Loucy (cell line): ENCODE measurements around the gene LMF1.

Experiments used
- H2AFZ ChIP-seq: fragments of 200-600 bp; sonication (generic); 2 replicates; pipeline ENCODE4 v1.6.0; 2016; ENCODE audit warnings: antibody characterized with exemption, mild to moderate bottlenecking, low read length, moderate library complexity
- H3F3A ChIP-seq: fragments of 200-600 bp; 2 replicates; pipeline ENCODE4 v1.6.0; 2016; ENCODE audit warnings: antibody characterized with exemption, low read depth, mild to moderate bottlenecking
- H3K27me3 ChIP-seq: fragments of 200-600 bp; sonication (generic); 2 replicates; pipeline ENCODE4 v1.6.1; 2014; ENCODE audit warnings: low read length, mild to moderate bottlenecking; ENCODE audit not compliant: insufficient read depth, poor library complexity, severe bottlenecking
- H3K36me3 ChIP-seq: fragments of 200-600 bp; sonication (generic); 2 replicates; pipeline ENCODE4 v1.6.1; 2016; ENCODE audit warnings: low read length; ENCODE audit not compliant: insufficient read depth
- H3K4me1 ChIP-seq: fragments of 200-600 bp; sonication (generic); 2 replicates; pipeline ENCODE4 v1.5.1; 2014; ENCODE audit warnings: low read length, mild to moderate bottlenecking; ENCODE audit not compliant: insufficient read depth, poor library complexity, severe bottlenecking
- H3K4me2 ChIP-seq: fragments of 200-600 bp; sonication (generic); 2 replicates; pipeline ENCODE4 v1.6.0; 2014; ENCODE audit warnings: antibody characterized with exemption, low read length, low read depth, mild to moderate bottlenecking; ENCODE audit not compliant: poor library complexity, severe bottlenecking
- H3K4me3 ChIP-seq: fragments of 200-600 bp; sonication (generic); 2 replicates; pipeline ENCODE4 v1.5.1; 2014; ENCODE audit warnings: low read length, mild to moderate bottlenecking, mixed read lengths; ENCODE audit not compliant: poor library complexity, severe bottlenecking
- H3K79me2 ChIP-seq: fragments of 200-600 bp; sonication (generic); 2 replicates; pipeline ENCODE4 v1.6.1; 2014; ENCODE audit warnings: low read length; ENCODE audit not compliant: insufficient read depth
- H3K9ac ChIP-seq: fragments of 200-600 bp; sonication (generic); 2 replicates; pipeline ENCODE4 v1.6.0; 2014; ENCODE audit warnings: mild to moderate bottlenecking, low read depth, low read length, moderate library complexity; ENCODE audit not compliant: poor library complexity, severe bottlenecking
- H3K9me2 ChIP-seq: fragments of 200-600 bp; sonication (generic); replicated peaks from 2 replicates; pipeline ENCODE4 v1.6.1; 2016; ENCODE audit warnings: low read depth, low read length, mixed read lengths
- H3K9me3 ChIP-seq: fragments of 200-600 bp; sonication (generic); 2 replicates; pipeline ENCODE4 v1.6.1; 2014; ENCODE audit warnings: mild to moderate bottlenecking, antibody characterized with exemption, low read length, low read depth; ENCODE audit not compliant: insufficient read depth
- H4K20me1 ChIP-seq: fragments of 200-600 bp; sonication (generic); 2 replicates; pipeline ENCODE4 v1.6.0; 2014; ENCODE audit warnings: antibody characterized with exemption, low read length, mild to moderate bottlenecking; ENCODE audit not compliant: insufficient read depth, poor library complexity, severe bottlenecking
- CTCF ChIP-seq: fragments of 200-600 bp; sonication (generic); conservative IDR thresholded peaks from 2 replicates; pipeline ENCODE4 v1.5.1; 2014; ENCODE audit warnings: mild to moderate bottlenecking, antibody characterized with exemption, low read length
- EZH2phosphoT487 ChIP-seq: fragments of 200-600 bp; IDR thresholded peaks from 2 replicates; pipeline ENCODE4 v1.6.1; 2018; ENCODE audit warnings: antibody characterized with exemption, mild to moderate bottlenecking, moderate library complexity, borderline replicate concordance

Gene LMF1

DNA sequence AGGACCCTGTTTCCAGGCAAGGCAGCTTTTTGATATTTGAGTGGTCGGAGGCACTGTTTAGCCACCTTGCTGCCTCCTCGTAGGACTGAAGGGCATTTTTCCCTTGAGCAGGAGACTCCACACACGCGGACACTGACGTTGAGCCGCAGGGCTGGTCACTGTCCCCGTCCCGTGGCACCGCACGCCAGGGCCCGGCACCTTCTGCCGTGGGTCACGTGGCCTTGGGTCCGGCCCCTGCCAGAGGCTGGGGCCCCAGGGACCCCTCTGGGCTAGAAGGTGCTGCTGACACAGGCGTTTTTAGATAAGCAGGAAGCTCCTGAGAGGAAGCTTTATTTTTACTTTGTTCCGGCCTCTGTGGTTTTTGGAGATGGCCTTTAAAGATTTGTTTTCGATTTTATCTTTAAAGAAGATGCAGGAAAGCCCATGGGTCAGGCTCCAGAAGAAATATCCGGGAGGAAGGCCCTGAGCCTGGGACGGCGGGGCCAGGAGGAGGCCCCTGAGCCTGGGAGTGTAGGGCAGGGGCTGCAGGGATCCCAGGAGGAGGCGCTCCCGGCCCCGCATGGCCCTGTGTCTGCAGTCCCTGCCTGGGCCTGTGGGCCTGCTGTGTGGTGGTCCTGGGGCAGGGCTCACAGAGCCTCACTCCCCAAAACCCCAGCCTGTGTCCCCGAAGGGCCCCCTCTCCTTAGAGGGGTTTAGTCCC, 139.8 kb downstream of the LMF1 start:
- no peaks in the 10 kb centered on the region for H3K4me1 ChIP-seq
- TF ChIP-seq CTCF (no peak), EZH2phosphoT487 (no peak)
- no peaks in the 10 kb centered on the region for H3K9me2 ChIP-seq
- no peak overlapping the region for H2AFZ ChIP-seq
- no peaks in the 10 kb centered on the region; the same call in 1 of the 2 replicates for H3K9me3 ChIP-seq
- H3K79me2 ChIP-seq = no peaks in the 10 kb centered on the region
- H3F3A ChIP-seq = no peaks in the 10 kb centered on the region
- no peak overlapping the region for H3K4me2 ChIP-seq
- H4K20me1 ChIP-seq = no peaks in the 10 kb centered on the region
- no peaks in the 10 kb centered on the region for H3K36me3 ChIP-seq
- H3K4me3 ChIP-seq = no peak overlapping the region
- H3K9ac ChIP-seq = no peak overlapping the region
- H3K27me3 ChIP-seq = no peaks in the 10 kb centered on the region

DNA sequence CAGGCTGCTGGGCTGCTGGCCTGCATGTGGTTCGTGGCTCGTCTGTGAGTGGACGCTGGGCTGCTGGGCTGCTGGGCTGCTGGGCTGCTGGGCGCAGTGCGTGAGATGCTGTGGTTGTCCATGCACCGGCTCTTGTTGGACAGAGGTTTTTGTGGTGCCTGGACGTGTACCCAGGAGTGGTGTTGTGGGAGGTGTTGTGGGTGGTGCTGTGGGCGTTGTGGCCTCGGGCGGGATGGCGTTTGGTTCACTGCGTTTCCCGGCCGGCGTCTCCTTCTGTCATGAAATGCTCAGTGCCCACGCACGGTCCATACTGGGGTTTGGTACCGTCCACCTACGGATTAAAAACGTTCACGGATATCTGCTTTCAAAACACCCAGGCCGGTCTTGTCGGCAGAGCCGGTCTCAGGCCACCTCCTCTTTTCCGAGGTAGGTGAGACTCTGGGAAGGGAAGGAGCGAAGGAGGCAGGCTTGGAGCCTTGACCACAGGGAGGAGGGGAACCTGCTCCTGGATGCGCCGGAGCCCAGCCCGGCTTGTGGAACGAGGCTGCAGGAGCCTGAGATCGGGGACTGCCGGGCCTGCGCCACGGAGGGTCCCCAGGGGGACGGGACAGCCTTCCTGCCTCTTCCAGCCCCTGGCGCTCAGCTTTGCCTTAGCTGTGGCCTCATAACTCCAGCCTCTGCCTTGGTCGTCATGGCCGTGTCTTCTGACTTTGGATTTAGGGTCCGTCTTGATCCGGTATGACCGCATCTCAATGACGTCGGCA, 140.5 kb downstream of the LMF1 start:
- no peaks in the 10 kb centered on the region for H3K4me1 ChIP-seq
- H3K4me2 ChIP-seq = no peak overlapping the region
- no peaks in the 10 kb centered on the region for H3K79me2 ChIP-seq
- no peak overlapping the region for H3K4me3 ChIP-seq
- H3F3A ChIP-seq = no peaks in the 10 kb centered on the region
- H3K36me3 ChIP-seq = no peaks in the 10 kb centered on the region
- H3K27me3 ChIP-seq = no peaks in the 10 kb centered on the region
- no peaks in the 10 kb centered on the region for H4K20me1 ChIP-seq
- H2AFZ ChIP-seq = no peak overlapping the region
- no peaks in the 10 kb centered on the region for H3K9me2 ChIP-seq
- no peak overlapping the region for H3K9ac ChIP-seq
- no peak for TF ChIP-seq CTCF
- no peak for TF ChIP-seq EZH2phosphoT487
- H3K9me3 ChIP-seq = no peaks in the 10 kb centered on the region; the same call in 1 of the 2 replicates

GRCh38 chr16:828891-829290, 141.9 kb downstream of the LMF1 start:
- no peak overlapping the region for H3K4me2 ChIP-seq
- no peaks in the 10 kb centered on the region for H3K36me3 ChIP-seq
- H2AFZ ChIP-seq = no peak overlapping the region
- no peaks in the 10 kb centered on the region for H3K27me3 ChIP-seq
- TF ChIP-seq EZH2phosphoT487 (no peak), CTCF (no peak)
- H3K79me2 ChIP-seq = no peaks in the 10 kb centered on the region
- H3F3A ChIP-seq = no peaks in the 10 kb centered on the region
- H3K9me2 ChIP-seq = no peaks in the 10 kb centered on the region
- no peaks in the 10 kb centered on the region for H4K20me1 ChIP-seq
- no peak overlapping the region for H3K4me3 ChIP-seq
- H3K9me3 ChIP-seq = no peaks in the 10 kb centered on the region; the same call in 1 of the 2 replicates
- H3K9ac ChIP-seq = no peak overlapping the region
- H3K4me1 ChIP-seq = no peaks in the 10 kb centered on the region
